Prostate gland (tissue), 2 donors: Measurements from ENCODE around the gene APOA1. TPM values are rescaled to one million over a fixed set of nuclear protein-coding genes. Genes with fewer than 3 reads are reported as not detected.
"Not testable (repeated sequence)": the region's sequence is repeated elsewhere in the genome, so short reads cannot be mapped to it uniquely, and the experiment has no call there.

ENCODE experiments used
- DNase-seq: peaks from one replicate; pipeline ENCODE4 v3.0.0-alpha.2; 2019; ENCODE audit warnings: low spot score
- H3K27ac ChIP-seq, 2 donors: fragments of 200-600 bp; sonication (generic); 2 replicates each; pipeline ENCODE4 v1.5.1; 2017 to 2019
- H3K27me3 ChIP-seq: fragments of 200-600 bp; sonication (generic); replicated peaks from 2 replicates; pipeline ENCODE4 v1.5.1; 2019; ENCODE audit not compliant: insufficient read depth
- H3K36me3 ChIP-seq, 2 donors: fragments of 200-600 bp; sonication (generic); 1 replicate in 1 of 2; 2 replicates in 1 of 2; pipeline versions ENCODE4 v1.5.1 to v1.8.1; 2017 to 2019
- H3K4me1 ChIP-seq: fragments of 200-600 bp; sonication (generic); replicated peaks from 2 replicates; pipeline ENCODE4 v1.5.1; 2019
- H3K4me3 ChIP-seq, 2 donors: fragments of 200-600 bp; sonication (generic); 2 replicates each; pipeline ENCODE4 v1.5.1; 2017 to 2019
- H3K9me3 ChIP-seq: fragments of 200-600 bp; sonication (generic); 2 replicates; pipeline ENCODE4 v1.5.1; 2017
- POLR2A ChIP-seq: fragments of 450-650 bp; IDR thresholded peaks from one replicate; pipeline ENCODE4 v1.6.1; 2016; ENCODE audit warnings: antibody characterized with exemption, mild to moderate bottlenecking
- POLR2AphosphoS5 ChIP-seq: sonication (generic); formaldehyde crosslinking; IDR thresholded peaks from one replicate; pipeline ENCODE4 v1.6.1; 2017; ENCODE audit warnings: antibody characterized with exemption
- WGBS: methylation state at CpG from one replicate; pipeline ENCODE4 v1.1.5; 2018; 5-methylcytosine and 5-hydroxymethylcytosine counted together
- intact Hi-C: fragments of 100-400 bp; cut with DNase I; formaldehyde crosslinking; loops from one replicate; pipeline ENCODE4 v1.14.2; 2022
- total RNA-seq, 2 donors: library from RNA; depleted of rRNA; stranded (reverse); fragments of >200 nt; gene quantifications; one replicate each; pipeline ENCODE4 v1.1.0, GENCODE V29; 2016
- TF ChIP-seq, protein P1 (sequence below), 4 experiments: fragments of 200-600 bp in 2 of 4; fragments of 450-650 bp in 2 of 4; sonication (generic) in 2 of 4; IDR thresholded peaks; 1 replicate in 3 of 4; 2 replicates in 1 of 4; pipeline ENCODE4 v1.5.1; 2016 to 2019; ENCODE audit warnings: antibody characterized with exemption in 4 of 4, mild to moderate bottlenecking in 2 of 4, moderate library complexity in 2 of 4

Gene APOA1
- total RNA-seq, 2 donors from 2014 or later, result 2,058 TPM; not detected in 1

DNA sequence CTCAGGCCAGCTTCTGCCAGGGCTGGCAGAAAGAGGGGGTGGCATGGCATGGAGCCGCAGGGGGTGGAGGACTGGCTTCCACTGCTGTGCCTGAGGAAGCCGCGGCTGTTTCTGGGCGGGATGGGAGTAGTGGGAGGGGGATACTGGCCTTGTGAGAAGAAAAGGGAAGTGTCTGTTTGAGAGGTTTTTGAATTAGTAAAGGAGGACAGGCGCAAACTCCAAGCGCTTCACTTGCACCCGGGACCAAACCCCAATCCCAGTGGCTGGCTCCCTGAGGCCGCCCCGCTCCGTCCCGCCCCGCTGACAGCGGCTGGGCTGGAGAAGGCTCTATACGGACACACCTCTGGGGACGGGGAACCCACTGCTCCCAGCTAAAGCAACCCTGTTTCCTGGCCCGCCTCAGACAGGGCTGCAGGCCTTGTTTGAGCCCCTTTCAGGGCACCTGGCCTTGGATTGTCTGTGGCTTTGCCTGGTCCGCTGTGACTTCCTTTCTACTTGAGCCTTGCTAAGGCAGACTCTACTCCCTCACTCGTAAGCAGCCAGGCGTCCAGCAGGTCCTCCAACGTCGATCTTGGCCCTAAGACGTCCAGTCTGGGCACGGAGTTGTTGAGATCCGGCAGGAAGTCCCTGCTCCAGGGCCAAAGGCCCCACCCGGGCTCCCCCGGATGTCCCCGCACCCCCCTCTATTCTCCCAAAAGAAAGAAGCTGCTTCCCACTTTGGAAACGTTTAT lies 2.2 kb downstream of the APOA1 start:
- no peaks in the 10 kb centered on the region for H3K9me3 ChIP-seq
- H3K27me3 ChIP-seq, result no peaks in the 10 kb centered on the region
- intact Hi-C loops, result no loop called here
- no peaks in the 10 kb centered on the region for H3K36me3 ChIP-seq
- peak overlapping the region in 1 of 2 donors; percentile 6 for H3K4me3 ChIP-seq
- DNase-seq, result no peak
- H3K27ac ChIP-seq, result peak overlapping the region; percentile 37 to 48
- TF ChIP-seq, protein P1, sequence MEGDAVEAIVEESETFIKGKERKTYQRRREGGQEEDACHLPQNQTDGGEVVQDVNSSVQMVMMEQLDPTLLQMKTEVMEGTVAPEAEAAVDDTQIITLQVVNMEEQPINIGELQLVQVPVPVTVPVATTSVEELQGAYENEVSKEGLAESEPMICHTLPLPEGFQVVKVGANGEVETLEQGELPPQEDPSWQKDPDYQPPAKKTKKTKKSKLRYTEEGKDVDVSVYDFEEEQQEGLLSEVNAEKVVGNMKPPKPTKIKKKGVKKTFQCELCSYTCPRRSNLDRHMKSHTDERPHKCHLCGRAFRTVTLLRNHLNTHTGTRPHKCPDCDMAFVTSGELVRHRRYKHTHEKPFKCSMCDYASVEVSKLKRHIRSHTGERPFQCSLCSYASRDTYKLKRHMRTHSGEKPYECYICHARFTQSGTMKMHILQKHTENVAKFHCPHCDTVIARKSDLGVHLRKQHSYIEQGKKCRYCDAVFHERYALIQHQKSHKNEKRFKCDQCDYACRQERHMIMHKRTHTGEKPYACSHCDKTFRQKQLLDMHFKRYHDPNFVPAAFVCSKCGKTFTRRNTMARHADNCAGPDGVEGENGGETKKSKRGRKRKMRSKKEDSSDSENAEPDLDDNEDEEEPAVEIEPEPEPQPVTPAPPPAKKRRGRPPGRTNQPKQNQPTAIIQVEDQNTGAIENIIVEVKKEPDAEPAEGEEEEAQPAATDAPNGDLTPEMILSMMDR (IDR thresholded peaks at IDR 0.05), result no peak
- TF ChIP-seq POLR2A, result no peak
- no peak for TF ChIP-seq POLR2AphosphoS5
- H3K4me1 ChIP-seq, result no peaks in the 10 kb centered on the region
- 47% methylated on average over 28 of the region's 28 CpGs for WGBS

DNA sequence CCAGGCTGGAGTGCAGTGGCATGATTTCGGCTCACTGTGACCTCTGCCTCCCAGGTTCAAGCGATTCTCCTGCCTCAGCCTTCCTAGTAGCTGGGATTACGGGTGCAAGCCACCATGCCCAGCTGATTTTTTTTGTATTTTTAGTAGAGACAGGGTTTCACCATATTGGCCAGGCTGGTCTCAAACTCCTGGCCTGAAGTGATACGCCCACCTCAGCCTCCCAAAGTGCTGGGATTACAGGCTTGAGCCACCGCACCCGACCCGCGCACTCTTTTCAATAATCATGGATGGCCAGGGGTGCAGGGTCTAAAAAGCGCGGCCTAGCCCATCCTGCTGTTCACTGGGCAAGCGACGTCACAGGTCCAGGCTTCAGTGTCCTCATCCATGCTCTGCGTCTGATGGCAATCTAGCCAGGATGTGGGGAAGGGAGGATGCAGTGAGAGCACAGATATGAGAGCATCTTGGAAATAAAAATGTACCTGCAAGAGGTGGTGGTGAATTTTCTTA lies 2.8 kb downstream of the APOA1 start:
- intact Hi-C loops, H3K4me1 ChIP-seq, H3K9me3 ChIP-seq, H3K27ac ChIP-seq, H3K4me3 ChIP-seq, DNase-seq, H3K27me3 ChIP-seq, H3K36me3 ChIP-seq: not testable (repeated sequence)
- 82% methylated on average over 13 of the region's 13 CpGs for WGBS

DNA sequence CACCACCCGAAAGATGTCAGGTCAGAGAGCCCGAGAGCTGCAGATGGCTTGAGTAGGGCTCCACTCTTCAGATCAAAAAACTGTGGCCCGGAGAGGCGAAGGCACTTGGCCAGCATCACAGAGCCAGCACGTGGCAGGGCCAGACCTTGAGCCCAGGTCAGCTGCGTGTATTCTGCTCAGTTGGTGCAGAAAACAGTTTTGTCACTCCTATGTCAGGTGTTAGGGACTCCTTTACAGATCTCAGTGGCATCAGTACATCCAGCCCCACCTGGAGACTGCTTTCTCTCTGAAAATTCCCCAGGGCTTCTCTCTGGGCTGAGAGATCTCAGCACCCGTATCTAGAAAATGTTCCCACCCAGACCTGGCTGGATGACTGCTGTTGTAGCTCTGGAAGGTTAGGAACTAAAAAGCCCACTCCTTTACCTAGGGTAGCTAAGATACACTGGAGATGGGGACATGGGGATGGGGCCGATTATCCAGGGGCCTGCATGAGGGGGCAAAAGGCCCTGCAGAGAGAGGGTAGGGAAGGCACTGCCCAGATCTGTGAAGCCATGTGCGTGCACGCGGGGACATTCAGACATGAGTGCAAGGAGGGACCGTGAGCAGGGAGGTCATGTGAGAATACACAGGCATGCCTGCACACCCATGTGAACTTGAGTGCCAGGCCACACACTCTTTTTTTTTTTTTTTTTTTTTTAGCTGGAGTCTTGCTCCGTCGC lies 3.4 kb downstream of the APOA1 start:
- 89% methylated on average over 14 of the region's 14 CpGs for WGBS
- DNase-seq, result no peak
- H3K27ac ChIP-seq, result no peak overlapping the region
- no peaks in the 10 kb centered on the region for H3K9me3 ChIP-seq
- TF ChIP-seq, protein P1 (IDR thresholded peaks at IDR 0.05), result no peak
- no peak for TF ChIP-seq POLR2AphosphoS5
- no peak for TF ChIP-seq POLR2A
- no peaks in the 10 kb centered on the region for H3K27me3 ChIP-seq
- no peaks in the 10 kb centered on the region for H3K36me3 ChIP-seq
- intact Hi-C loops, result no loop called here
- no peaks in the 10 kb centered on the region for H3K4me1 ChIP-seq
- H3K4me3 ChIP-seq, result no peak overlapping the region

DNA sequence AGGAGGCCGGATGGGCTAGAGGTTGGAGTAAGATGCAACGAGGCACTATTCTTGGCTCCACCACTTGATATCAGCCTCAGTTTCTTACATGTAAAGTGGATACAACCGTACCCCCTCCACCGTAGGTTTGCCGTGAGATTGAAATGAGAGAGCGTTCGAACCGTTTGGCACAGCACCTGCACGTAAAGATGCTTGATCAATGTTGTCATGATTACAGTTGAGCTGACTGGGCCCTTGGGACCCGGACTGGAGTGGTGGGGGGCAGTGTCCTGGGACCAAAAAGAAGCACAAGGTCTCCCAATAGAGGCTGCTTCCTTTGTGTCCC lies 4.0 kb downstream of the APOA1 start:
- Histone ChIP-seq H3K27me3 (no peaks in the 10 kb centered on the region), H3K27ac (no peak overlapping the region), H3K4me3 (no peak overlapping the region), H3K36me3 (no peaks in the 10 kb centered on the region), H3K9me3 (no peaks in the 10 kb centered on the region), H3K4me1 (no peaks in the 10 kb centered on the region)
- 95% methylated on average over 10 of the region's 10 CpGs for WGBS
- TF ChIP-seq POLR2A (no peak), POLR2AphosphoS5 (no peak)
- TF ChIP-seq, protein P1 (IDR thresholded peaks at IDR 0.05), result no peak
- no peak for DNase-seq
- intact Hi-C loops, result no loop called here

DNA sequence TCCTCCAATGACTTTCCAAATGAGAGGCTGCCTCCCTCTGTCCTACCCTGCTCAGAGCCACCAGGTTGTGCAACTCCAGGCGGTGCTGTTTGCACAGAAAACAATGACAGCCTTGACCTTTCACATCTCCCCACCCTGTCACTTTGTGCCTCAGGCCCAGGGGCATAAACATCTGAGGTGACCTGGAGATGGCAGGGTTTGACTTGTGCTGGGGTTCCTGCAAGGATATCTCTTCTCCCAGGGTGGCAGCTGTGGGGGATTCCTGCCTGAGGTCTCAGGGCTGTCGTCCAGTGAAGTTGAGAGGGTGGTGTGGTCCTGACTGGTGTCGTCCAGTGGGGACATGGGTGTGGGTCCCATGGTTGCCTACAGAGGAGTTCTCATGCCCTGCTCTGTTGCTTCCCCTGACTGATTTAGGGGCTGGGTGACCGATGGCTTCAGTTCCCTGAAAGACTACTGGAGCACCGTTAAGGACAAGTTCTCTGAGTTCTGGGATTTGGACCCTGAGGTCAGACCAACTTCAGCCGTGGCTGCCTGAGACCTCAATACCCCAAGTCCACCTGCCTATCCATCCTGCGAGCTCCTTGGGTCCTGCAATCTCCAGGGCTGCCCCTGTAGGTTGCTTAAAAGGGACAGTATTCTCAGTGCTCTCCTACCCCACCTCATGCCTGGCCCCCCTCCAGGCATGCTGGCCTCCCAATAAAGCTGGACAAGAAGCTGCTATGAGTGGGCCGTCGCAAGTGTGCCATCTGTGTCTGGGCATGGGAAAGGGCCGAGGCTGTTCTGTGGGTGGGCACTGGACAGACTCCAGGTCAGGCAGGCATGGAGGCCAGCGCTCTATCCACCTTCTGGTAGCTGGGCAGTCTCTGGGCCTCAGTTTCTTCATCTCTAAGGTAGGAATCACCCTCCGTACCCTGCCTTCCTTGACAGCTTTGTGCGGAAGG lies 4.8 kb downstream of the APOA1 start:
- no peaks in the 10 kb centered on the region for H3K36me3 ChIP-seq
- H3K27ac ChIP-seq, result no peak overlapping the region
- TF ChIP-seq, protein P1 (IDR thresholded peaks at IDR 0.05), result no peak
- TF ChIP-seq POLR2AphosphoS5, result no peak
- no peak for TF ChIP-seq POLR2A
- H3K4me1 ChIP-seq, result no peaks in the 10 kb centered on the region
- DNase-seq, result no peak
- H3K4me3 ChIP-seq, result no peak overlapping the region
- intact Hi-C loops, result no loop called here
- H3K27me3 ChIP-seq, result no peaks in the 10 kb centered on the region
- WGBS, result 80% methylated on average over 12 of the region's 13 CpGs
- no peaks in the 10 kb centered on the region for H3K9me3 ChIP-seq
